Measurements from ENCODE around the gene SLC8A1.

The SLC8A1 gene

DNA sequence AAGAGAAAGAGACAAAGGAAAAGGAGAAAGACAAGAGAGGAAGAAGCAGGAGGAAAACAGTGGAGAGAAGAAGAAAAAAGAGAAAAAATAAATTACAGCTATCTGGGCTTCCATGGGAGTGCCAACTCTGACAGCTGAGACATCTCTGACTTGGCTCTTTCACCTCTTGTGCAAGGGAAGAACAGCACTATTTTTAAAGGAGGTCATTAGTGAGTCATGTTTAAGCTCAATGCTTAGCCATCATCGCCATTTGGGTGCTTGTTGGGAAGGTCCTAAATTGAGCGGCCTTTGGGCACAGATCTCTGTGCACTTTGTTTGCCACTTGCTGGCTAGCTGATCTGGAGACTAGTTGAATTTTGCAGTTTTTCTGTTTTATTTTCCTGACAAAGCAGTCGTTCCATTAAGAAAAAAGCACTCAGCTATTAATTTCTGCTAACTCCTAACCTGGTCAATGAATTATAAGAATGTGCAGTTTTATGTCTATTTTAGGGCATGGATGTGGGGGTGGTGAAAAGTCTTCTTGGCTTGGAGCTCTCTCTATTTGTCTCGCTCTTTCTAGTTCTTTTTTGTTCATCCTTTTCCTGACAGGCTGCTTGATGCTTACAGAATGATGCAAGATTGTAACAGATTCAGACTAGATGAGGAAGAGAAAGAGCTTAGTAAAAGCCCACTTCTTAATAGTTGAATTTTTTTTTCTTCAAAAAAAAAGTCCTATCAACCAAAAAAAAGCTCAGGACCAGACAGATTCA lies 231.5 kb downstream of the SLC8A1 start:
- DNase-seq = no peak

DNA sequence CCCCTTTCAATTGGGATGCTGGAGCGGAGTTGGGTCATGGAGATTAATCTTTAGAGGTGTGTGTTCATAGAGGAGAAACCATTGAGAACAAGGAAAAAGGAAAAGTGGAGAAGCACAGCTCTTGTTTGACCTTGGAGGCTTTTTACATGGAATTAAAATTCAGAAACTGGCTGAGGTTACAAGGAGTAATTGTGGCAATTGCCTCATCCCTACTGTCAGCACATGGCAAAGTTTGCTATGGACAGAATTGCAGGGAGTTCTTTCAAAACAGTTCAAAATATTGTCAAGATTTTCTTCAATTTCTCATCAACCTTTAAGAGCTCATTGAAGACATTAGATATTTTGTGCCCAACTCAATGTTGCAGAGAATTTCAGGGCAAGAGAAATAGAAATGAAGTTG lies 232.7 kb downstream of the SLC8A1 start:
- DNase-seq = no peak

DNA sequence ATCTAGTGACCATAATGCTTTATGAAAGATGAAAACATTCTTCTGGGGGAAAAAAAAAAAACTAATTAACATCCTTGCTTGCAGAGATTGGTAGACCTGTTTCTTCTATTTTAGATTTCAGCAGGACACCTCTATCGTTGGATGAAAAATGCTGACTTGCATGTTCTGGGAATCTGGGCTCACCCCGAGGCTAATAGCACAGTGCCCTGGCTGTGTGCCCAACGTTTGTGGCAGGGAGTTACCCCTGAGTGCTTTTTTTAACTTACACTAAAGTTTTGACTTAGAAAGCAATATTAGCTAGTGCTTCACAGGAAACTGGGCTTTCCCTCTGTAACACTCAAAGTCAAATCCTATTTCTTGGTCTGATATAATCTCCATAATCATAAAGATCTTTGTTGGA lies 233.2 kb downstream of the SLC8A1 start:
- no peak for DNase-seq

DNA sequence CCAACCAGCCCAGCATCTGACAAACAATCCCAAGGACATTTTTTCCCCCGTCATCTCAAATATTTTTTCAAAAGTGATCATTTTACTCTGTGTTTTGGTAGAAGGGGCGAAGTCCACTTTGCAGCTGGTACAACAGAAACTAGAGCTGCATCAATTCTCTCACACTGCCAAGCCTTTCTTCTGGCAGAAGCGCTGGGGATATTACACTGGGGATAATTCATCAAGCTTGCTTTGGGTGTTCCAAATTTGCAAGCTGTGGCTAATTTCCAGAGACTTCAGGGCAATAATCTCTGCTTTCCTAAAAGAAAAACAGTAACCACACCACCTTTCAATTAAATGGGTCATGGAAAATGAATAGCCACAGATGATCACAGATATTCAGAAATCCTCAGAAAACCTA lies 238.3 kb downstream of the SLC8A1 start:
- no peak for DNase-seq

DNA sequence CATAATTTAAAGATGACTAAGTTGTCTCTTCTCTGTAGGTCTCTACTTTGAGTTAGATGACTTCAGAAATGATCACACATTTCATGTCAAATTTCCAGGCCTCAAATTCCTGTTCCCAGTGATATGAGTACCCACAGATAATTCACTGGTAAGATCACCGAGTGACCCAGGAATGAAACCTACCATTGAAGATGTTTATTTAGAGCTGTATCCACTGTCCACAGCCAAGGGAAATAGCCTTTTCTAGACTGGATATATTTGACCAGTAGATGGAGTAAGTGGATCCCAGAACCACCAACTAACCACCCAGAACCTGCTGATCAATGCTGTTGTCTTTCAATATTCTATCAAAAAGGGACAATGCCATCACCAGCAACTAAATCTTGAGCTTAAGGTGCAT lies 238.8 kb downstream of the SLC8A1 start:
- no peak for DNase-seq

DNA sequence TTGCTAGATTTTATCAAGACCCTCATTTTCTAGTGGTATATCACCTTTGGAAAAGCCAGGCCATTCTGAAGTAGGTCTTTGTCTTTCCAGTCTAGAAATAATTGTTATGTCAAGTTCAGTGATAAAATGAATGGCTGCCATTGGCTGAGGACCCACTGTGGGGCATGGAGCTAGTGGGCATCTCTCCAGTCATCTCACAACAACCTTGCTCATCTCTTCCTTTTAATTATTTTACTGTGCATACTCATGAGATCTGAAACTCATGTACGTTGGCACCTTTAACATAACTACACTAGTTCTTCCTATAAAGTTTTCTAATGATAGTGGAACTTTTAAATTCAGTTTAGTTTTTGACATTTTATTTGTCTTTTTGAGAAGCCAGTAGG lies 240.9 kb downstream of the SLC8A1 start:
- DNase-seq = no peak

DNA sequence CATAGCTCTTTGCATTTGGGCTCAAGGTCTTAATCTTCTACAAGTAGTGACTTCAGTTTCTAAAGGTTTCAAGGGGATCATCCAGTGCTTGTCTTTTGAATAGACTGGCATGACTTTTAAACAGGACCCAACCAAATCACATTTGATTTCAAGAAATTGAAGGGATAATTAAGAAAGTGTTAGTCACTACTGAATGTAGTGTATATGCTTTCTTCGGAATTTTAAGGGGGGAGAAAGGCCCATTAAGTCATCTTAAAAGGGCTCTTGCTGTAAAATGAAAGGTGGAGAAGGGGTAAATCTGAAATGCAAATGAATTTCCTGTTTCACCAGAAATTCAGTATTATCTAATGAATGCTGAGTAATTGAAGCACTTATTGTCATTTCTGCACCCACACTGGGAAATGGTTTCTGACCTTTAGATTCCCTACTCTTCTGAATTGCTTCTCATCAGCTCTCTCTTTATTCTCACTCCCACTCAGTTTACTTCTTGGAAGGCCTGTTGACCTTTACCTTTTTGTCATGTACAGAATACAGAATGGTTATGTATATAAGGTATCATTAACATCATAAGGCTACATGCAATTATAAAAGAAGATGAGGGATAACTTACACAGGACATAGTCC lies 241.4 kb downstream of the SLC8A1 start:
- no peak for DNase-seq

DNA sequence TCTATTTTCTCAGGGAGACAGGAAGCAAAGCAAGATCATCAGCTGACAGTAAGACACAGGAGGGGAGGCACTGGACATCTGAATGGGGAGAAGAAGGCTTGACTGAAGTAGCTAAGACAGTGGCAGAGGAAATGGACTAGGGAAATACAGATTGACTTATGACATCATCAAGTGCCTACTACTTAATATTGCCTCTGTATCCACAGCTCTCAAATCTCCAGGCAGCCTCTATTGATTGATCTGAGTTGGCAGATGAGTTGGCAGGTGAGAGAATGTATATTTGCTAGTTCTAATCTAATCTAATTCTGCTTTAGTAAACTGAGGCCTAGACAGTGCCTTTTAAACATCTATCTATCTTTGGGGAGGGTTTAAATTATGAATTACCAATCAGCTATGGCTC lies 242.1 kb downstream of the SLC8A1 start:
- DNase-seq = no peak

DNA sequence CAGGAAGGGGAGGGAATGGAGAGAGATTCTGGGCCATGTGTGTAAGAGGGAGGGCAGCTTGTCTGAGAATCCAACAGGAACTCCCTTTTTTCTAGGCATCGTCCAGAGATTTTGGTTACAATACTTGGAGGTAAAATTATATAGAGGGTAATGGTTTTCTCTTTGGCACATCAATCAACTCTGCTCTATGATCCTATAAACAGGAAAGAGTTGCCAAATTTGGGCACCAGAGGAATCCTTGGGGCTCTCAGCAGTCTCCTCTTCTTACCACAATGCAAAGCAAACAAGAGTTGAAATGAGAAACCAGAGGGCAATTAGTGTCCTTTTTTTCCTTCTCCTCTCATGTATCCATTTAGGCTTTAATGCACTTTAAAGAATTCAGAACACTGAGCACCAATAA lies 243.4 kb downstream of the SLC8A1 start:
- DNase-seq = no peak

DNA sequence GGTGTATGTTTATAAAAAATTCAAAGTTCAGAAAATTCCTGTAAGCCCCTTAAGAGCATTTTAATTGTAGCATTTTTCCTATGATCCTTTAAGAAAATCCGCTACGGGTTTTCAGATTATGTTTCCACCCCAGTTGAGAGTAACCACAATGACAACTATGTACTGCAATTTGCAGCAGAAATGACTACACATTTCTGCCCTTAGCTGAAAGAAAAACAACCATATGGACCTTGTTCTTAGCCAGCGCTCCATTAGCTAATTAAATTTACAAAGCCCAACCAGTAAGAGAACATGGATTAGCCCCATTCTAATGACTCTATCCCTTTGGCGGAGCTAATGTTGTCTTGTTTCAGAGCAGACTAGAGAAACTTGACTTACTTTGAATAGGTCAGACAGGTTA lies 247.6 kb downstream of the SLC8A1 start:
- no peak for DNase-seq

DNA sequence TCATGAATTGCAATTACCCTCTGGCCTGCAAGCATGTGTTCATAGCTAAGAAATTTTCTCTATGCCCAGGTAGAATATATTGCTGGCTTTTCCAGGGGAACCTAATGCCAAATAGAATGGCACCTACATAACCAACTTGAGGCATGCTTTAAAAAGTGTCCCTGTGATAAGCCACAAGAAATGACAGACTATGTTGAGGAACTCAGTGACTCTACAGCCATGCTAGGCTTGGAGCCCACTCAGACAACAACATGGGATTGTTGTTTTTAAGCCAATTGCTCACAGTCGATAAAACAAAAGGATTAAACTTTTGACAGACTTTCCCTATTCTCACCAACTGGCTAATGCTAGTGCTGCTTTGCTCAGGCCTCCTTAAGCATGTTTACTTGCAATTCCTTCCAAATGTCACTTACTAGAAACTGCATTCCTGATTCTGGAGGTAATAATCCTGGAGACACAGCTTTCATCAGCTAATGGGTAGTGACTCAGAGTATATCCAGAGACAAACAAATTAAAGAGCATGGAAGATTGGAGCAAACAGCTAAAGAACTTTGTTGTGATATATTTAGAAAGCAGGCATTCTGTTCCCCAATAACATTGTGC lies 249.0 kb downstream of the SLC8A1 start:
- no peak for DNase-seq

DNA sequence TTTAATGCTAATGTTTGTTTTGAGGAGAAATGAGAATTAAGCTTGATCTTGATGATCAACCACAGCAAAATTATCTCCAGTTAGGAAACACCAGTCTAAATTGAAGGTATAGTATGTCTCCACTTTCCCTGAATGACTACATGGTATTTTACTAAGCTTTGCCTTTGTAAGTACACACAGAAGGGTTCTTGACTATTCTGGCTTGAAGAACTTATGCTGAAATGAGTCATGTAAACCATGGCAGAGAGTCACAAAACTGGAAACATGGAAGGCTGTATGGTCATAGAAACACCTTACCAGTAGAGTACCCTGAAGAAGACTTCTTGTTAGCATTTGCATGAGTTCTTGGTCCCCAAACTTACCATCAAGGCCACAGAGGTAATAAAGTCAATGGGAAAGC lies 250.5 kb downstream of the SLC8A1 start:
- no peak for DNase-seq

DNA sequence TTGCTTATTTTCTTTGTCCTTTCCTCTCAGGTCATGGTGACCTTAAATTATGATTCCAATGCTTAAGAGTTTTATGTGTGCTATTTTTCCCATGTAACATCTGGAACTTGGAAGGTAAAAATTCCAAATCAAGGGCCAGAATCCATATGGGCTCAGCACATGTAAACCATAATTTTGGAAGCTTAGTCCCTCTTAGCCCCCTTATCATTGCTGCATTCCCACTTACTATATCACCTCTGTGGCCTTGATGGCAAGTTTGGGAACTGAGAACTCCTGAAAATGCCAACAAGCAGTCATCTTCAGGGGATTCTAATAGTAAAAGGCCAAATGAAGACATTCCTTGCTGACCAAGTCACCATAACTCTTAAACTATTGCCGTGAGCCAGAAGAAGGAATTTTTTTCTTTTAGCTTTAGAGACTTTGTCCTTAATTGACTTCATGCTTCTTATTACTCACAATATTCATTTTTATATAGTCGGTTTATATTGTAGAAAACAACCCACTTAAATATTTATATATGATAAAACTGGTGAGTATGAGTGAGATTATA lies 251.4 kb downstream of the SLC8A1 start:
- DNase-seq = no peak

DNA sequence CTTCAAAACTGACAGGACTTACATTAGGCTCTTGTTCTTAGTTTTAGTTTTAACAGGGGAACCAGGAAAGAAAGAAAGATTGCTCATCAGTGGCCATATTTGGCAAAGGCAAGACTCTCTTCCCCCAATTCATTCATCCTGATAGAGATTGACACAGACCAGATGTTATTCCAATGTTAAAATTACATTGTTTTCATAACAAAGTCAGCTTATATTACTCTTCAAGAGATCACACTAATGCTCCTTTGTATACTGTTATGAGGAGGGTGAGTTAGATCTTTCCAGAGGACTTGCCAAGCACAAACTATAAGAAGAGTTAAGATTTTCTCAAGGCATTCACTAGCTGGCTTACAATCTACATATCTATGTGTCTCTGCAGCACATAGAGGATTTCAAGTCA lies 252.1 kb downstream of the SLC8A1 start:
- no peak for DNase-seq

DNA sequence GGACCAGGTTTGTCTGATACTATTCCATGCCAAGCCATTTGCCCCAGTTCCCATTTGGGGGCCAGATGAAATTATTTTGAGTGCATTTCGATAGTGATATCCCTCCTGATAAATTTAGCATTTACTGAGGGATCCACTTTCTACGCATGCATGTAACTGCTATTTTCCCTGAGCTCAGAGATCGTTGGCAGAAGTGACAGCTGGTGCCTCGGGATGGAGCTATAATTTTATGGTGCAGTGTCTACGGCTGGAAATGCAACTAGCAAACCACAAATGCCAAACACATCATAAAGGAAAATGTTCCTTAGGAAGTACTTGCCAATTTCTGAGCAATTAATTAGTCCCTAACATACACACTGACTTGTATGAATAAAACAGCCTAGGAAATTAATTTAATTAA lies 254.8 kb downstream of the SLC8A1 start:
- DNase-seq = no peak

DNA sequence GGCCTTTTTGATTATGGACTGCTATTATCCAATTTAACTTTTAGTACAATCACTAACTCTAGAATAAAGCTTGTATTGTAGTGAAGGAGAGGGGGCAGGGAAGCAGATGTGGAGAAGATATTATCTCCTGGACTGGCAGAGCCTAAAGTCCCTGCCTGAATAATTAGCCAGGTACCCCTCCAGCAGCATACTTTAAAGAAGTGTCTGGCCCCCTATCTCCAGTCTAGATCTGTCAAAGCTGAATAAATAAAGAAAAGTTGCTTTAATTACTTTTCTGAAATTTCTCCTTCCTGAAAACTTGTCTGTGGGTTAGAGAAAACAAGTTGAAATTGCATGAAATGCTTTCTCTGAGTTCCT lies 258.2 kb downstream of the SLC8A1 start:
- DNase-seq = no peak

DNA sequence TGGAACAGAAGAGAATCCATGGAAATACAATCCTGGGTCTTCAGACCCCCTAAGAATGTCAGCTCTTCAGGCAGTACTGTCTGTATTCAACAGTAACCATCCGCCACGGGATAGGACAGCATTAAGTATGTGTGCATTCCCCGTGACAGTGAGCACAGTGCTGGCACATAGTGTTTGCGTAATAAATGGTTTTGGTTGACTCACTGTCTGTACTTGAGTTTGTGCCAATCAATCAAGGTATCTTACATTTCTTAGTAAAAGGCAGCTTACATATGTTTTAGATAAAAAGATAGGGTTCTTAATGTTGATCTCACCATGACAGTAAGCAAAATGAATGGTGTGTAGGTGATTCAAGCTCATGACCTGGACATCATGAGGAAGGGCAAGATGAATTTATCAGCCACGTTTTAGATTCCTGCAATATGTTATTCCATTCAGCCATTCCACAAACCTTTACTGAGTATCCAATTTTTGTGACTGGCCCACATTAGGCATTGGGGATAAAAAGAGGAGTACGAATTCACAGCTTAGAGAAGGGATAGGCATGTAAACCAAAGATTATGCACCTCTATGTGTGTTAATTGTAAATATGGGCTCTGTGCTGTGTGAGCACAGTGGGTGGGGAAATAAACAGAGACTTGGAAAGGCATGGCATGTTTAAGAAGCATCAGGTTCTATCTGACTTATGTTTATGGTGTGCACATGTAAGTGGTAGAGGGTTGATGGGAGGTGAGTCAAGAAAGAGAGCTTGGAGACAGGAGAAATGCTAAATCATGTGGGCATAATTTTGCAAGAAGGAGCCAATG lies 258.8 kb downstream of the SLC8A1 start:
- DNase-seq = no peak

DNA sequence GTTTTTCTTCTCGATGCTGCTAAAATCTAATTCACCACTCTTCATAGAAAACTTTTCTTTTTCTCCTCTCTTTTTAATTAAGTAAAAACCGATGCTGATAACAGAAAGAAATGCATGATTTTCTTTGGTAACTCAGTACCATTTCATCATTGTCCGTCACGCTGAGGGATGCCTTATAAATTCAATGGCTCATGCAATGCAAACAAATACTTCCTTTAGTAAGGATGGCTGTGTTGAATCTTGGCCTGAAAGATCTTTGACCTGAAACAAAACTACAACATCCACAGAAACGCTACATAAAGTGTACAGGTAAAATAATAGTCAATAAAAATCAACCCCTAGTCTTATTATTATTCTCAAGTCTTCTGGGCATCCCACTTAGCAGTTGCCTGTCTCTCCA lies 261.4 kb downstream of the SLC8A1 start:
- no peak for DNase-seq

DNA sequence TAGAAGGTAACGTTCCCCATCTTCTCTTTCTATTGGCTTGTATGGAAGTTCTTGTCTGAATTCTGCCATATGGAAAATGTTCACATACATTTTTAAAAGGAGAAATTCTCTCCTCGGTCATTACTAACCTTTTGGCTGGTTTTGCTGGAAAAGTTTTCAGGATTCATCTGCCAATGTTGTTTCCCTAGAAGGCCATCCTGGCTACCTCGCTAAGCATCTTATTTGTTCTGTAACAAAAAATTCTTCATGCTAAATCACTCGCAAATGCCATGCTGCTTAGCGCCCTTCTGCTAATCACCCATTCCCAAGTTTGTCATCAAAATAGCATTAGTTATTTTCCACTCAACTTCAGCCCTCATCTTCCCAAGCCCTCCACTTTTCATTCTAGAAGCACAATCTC lies 262.0 kb downstream of the SLC8A1 start:
- DNase-seq = no peak

DNA sequence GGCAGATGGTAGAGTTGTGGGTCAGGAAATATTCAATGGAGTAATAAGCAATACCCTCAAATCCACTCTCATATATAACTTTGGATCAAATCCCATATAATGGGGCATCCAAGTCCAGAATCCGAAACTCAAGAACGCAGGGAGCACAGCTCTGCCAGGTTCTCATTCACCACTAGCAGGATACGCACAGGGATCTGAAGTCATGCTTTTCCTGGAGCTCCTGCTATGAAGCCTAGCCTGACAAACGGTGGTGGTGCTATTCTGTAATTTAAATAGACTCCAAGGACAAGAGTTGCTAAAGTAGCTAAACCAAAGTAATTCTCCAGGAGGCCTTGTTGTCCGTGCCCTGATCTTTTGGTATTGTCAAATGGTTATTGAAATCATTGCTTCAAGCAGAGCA lies 264.8 kb downstream of the SLC8A1 start:
- DNase-seq = no peak

DNA sequence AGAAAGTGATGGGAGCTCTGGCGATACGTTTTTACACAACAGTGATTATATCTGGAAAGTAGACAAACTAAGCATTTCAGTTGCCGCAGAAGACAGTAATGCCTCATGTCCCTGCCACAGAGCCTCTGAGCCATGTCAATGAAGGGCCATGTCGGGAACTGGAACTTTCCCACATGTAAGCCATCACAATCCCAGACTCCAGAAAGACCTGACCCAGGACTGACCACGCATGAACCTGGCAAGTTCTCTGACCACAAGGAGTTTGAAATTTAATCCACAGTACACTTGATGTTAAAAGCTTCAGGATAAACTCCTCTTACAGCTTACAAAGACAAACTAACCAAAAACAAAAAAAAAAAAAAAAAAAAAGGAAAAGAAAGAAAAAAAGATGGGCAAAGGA lies 267.3 kb downstream of the SLC8A1 start:
- no peak for DNase-seq

DNA sequence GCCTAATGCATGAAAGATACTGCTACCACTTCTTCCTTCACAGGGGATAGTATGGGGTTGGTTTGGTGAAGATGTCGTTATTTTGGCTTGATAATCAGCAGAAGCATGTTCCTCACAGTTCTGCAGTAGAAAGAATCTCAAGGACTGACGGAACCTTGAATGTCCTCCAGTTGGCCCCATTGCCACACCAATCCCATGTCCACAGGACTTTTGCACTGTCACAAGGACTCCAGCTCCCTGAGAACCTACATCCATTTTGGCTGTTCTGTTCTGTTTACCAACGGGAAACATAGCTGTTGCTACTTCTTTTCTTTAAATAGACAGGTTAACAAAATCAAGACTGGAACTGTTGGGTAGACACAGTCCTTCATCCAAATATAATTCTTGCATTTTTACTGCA lies 270.0 kb downstream of the SLC8A1 start:
- DNase-seq = no peak

DNA sequence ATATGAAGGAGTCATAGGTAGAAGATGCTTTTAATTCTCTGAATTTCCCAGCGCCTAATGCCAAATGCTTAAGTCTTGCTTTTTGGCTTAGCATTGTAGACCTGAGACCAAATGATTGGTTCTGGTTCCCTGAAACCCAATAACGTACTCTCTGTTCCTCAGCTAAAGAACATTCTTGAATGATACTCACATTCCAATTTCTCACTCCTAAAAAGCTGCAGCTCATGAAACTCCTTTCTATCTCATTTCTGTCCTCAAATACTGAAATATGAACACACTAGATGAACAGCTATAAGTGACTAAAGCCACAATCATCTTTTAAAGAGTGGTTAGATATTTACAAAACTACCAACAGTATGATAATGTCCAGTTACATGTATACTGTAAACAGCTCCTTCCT lies 272.1 kb downstream of the SLC8A1 start:
- DNase-seq = no peak

DNA sequence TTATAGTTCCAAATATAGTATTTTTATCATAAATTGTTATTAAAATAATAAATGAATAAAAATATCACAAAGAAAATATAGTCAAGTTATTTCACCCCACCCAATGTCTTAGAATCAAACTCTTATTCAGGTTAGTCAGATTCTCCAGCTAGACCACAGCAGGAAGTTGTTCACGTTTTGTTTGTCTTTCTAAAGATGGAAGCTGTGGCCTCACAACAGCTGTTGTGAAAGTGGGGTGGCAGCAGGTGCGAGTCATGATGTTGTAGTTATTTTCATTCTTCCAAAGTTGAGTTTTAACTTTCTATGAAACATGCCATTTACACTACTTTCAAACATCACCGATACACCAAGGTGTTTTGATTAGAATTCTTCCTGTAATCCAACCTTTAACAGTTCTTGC lies 272.9 kb downstream of the SLC8A1 start:
- no peak for DNase-seq
